NCI-H2196 (cell line): Measurements from ENCODE around the gene DOCK4.
"Not testable (repeated sequence)": the region's sequence is repeated elsewhere in the genome, so short reads cannot be mapped to it uniquely, and the experiment has no call there.

ENCODE experiments used
- DNase-seq: peaks from one replicate; lab custom pipeline; 2025; ENCODE audit not compliant: unreplicated experiment; lab: John Stamatoyannopoulos, UW

The DOCK4 gene

DNA sequence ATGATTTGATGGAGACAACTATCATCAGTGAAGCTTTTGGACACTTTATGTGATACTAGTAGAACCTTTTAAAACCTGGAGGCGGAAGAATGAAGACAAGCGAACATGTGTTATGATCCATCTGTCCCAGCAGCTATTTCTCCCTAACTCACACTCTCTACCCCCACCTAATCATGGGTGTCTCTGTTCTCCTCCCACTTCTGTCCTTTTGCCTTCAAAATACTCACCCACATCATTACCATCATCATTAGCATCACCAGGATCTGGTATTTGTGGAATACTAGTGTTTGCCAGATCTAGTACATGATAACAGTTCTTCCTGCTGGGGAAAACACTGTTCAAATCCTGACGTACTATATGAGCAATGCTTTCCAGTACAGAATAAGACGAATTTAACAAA lies 287.7 kb downstream of the DOCK4 start:
- DNase-seq, result no peak

DNA sequence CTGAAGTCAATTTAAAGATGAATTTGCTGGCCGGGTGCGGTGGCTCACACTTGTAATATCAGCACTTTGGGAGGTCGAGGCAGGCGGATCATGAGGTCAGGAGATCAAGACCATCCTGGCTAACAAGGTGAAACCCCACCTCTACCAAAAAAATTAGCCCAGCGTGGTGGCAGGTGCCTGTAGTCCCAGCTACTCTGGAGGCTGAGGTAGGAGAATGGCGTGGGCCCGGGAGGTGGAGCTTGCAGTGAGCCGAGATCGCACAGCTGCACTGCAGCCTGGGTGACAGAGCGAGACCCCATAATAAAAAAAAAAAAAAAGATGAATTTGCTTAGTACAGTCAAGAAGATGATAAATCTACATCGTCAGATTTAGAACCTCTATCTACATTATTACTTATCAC lies 288.8 kb downstream of the DOCK4 start:
- DNase-seq, result not testable (repeated sequence)

DNA sequence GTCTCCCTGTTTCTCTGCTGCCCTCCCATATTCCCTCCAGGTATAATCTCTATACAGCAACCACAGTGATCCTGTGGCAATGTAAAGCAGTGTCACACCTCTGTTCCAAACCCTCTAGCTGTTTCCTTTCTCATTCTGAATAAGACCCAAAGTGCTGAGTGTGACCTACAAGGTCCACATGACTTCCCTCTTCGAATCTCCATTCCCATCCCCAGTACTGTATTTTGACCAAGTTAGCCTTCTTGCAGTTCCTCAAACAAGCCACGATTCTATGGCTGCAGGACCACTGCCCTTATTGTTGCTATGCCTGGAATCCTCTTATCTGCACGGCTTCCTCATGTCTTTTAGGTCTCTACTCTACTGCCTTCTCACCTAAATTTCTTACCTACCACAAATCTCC lies 291.9 kb downstream of the DOCK4 start:
- no peak for DNase-seq

DNA sequence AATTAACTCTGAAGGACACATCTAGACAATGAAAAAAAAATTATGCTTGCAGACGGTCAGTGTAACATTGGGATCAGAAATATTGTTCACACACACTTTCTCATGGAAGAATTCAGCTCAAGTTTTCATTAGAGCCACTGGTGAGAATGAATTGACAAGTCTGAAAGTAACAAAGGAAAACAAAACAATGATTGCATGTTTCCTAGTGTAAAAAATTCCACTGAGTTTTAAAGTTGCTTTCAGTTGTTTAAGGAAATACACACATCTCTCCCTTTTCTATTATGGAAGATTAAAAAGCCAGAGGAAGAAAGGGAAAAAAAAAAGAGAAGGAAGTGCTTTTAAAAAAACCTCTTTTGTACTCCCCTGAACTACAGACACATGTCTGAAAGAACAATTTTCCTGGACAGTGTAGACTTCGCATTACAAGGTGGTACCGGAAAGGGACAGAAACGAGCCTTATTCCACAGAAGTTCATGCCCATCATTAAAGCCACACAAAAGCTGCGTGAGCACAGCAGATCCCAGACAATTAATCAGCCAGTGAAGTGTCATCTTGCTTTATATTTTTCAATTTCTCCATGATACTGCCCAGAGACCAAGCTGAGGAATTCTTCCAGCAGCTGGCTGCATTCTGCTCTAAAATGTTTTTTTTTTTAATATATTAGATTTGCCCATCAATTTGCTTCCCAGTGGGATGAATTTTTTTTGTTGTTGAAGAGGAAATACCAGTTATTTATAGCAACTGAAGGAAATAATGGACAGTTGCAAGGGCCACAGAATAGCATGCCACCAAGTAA lies 294.8 kb downstream of the DOCK4 start:
- no peak for DNase-seq

DNA sequence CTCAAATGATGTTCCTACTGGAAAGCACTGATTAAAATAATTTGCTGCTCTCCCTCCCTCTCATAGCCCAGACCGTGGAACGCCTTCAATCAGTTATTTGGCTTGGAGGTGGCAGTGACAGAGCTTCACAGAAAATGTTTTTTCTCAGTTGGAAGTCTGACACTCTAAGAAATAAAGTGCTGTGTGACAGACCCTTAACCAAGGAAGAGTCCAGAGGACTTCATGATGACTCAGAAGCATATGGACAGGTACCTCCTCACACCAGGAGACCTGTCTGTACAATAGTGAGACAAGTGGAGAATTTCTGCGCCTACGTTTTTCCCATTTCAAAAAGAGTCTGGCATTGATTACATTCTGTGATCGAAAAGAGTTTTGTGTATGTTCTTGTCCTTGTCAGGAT lies 295.5 kb downstream of the DOCK4 start:
- DNase-seq, result no peak

DNA sequence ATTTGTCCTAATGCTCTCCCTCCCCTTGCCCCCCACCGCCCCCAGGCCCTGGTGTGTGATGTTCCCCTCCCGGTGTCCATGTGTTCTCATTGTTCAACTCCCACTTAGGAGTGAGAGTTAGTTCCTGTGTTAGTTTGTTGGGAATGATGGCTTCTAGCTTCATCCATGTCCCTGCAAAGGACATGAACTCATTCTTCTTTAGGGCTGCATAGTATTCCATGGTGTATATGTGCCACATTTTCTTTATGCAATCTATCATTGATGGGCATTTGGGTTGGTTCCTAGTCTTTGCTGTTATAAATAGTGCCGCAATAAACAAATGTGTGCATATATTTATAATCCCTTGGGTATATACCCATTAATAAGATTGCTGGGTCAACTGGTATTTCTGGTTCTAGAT lies 297.5 kb downstream of the DOCK4 start:
- not testable (repeated sequence) for DNase-seq

DNA sequence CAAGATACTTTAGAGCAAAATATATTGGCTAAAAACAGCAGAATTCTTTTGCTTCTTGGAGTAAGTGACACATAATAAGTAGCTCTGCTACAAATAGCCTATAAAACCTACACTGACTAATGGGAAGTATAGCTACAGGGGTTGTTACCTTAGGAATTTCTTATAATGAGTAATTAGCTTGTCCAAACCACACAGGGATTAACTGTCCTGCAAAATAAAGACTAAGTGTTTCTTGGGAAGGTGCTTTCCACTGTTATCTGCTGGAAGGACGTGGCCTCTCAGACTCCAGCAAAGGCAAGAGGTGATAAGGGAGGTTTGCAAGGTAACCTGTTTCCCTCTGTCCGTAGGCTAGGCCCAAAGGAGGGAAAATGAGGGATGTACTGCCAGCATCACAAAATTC lies 302.4 kb downstream of the DOCK4 start:
- DNase-seq, result no peak

DNA sequence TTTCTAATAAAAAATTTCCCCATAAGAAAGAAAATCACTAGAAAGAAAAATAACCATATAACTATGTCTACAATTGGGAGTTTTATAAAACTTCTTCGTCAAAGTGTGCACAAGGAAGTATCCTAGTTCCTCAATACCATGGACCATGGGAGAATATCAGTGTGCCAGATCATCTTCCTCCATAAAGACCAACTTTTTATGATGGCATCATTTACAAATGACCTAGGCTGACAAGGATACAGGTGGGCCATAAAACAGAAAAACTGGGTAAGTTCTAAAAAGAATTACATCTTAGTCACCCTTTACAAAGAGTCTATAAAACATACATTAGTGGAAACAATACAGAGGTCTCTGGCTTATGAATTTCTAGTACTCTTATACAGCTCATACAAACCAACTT lies 303.2 kb downstream of the DOCK4 start:
- DNase-seq, result no peak

DNA sequence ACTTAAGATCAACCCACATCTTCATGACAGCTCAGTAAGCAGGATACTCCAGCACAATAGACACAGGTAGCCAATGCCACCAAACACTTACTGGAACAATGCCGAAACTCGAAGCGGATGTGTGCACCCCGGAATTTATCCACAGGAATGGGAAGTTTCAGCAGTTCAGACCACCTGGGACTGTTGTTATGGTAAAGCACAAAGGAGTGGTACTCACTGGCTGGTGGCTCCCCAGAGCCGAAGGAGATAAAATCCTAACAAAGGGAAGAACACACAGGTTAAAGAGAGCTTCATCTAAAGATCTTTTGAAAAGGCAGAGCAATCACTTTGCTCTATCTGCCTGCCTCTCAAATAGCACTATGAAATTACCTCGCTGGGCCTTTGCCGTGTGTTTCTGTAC lies 305.9 kb downstream of the DOCK4 start:
- DNase-seq, result no peak

DNA sequence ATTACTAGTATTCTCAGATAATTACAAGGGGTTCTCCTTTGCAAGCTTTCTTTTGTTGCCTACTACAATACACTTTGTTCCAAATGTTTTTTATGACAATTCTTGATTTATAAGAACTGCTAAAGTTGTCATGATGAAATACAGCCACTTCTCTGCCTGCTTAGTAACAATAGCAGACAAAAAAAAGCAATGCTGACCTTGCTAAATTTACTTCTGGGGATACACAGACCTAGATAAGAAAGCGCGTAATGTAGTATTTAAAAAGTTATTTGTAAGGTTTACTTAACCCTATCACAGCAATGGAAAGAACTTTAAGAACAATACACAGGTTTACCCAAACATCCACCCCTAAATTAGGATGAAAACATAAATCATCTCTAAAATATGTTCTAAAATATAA lies 311.1 kb downstream of the DOCK4 start:
- no peak for DNase-seq

DNA sequence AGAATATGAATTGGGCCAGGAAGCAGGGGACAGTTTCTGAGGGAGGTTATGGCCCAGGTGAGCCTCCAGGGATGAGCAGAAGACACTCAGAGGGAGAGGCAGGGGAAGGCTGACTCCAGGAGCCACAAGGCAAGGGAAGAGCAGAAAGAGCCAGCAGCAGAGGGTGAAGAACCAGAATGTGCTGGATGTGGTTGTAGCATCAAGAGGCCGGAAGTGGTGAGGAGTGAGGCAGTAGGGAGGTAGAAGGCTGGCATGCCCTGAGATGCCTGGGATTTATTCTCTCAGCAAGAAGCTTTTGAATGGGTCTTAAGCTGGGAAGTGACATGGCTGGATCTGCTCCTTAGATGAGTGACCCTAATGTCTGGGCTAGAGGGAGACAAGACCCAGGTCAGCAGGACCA lies 311.7 kb downstream of the DOCK4 start:
- no peak for DNase-seq

DNA sequence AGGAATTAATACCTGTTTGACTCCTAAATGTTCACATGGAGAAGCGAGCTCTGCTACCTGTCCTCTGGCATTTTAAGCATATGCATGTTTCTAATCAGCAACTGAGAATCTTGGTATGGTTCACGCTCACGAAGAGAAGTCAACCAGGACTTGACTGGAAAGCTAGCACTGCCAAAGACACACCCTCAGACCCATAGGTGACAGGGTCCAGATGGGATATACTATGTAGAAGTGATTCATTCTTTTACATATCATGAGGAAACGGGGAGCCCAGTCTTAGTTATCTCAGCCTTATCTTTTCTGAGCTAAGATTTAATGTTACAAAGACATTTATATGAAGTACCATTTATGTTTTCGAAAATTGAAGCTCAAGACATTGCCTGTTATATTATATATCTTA lies 313.0 kb downstream of the DOCK4 start:
- no peak for DNase-seq

DNA sequence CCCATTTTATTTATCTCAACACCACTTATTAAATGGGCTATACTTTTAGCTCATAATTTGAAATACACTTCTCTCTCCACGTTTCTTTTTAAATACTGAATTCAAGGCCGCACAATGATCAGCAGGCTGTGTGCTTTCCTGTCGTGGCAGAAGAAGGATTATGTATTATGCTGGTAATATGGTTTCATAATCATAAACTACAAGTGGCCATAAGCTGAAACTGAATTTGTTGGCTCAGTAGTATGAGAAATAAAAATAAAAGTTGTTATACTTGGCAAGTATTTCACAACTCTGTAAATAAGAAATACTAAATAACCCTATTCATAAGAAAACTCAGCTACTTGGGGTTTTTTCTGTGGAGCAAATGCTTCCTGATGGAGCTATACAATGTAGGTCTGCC lies 313.6 kb downstream of the DOCK4 start:
- DNase-seq, result no peak

DNA sequence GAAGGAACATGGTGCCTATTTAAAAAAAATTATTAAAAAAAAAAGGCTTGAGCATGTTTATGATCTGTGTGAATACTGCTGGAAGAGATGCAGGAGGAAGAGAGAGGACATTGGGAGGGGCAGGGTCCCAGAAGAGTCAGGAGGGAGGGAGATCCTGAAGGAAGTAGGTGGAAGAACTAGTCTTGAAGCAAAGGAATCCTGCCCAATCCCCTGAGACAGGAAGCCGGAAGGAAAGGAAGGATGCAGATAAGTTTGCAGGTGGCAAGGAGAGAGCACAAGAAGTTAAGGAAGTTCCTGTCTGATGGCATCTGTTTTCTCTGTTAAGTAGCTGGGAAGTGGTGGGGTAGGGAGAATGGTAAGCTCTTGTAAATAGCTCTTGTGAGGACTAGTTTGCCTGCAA lies 318.5 kb downstream of the DOCK4 start:
- no peak for DNase-seq

DNA sequence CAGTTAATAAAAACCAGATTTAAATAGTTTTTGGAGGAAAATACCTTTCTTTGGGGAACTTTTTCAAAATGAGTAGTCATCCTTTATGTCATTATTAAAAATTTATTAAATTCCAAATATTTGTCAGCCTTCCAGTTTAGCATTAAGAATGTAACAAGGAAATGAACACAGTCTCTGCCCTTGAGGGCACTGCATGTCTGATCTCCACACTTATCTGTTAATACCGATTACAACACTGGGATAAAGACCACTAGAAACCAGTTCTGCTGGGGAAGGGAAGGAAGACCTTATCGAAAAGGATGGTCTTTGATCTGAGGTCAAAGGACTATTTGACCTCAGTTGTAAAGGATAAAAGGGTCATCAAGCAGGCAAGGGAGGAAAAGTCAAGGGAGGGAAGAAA lies 320.0 kb downstream of the DOCK4 start:
- no peak for DNase-seq

DNA sequence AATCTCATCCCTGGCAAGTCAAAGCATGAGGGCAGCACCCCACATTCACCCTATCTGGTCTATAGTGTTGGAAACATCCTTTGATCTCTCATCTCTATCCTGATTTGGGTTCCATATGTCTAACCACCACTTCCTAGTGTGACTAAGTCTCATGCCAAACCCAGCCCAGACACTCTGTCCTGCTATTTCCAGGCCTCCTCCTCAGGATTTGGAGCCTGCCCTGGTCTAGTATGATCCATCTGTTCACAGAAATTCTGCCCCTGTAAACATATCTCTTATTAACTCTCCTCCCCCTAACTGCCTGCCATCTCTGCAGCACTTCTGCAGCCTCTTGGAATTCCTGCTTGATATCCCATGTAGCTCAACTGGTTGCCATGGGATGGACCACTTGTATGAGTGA lies 323.0 kb downstream of the DOCK4 start:
- no peak for DNase-seq

DNA sequence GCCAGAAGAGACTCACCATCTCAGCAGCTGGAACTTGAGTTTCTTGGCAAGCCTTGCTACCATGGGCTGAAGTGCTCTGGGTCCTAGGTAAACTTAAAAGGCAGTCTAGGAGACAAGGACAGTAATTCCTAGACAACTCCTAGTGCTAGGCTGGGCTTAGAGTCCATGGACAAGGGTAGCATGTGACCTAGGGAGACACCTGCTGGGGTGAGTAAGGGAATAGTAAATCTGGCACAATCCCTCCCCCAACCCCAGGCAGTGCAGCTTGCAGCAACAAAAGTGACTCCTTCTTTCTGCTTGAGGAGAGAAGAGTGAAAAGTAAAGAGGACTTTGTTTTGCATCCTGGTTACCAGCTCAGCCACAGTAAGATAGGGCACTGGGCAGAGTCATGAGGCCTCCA lies 327.4 kb downstream of the DOCK4 start:
- no peak for DNase-seq

DNA sequence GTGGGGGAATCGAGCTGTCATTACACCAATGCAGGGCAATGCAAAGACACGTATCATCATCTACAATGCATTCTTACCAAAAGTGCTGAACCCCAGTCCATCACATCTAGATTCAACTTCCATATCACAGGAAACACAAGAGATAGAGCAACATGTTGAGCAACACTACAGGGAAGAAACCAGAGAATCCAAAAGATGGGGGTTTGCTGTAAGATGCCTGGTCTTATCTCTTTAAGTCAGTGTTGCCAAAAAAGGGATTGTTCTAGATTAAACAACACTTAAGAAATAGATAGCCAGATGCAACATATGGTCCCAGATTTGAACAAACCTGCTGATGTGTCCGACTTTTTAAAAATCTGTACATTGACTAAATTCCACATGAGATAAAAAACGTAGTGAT lies 328.3 kb downstream of the DOCK4 start:
- DNase-seq, result no peak

DNA sequence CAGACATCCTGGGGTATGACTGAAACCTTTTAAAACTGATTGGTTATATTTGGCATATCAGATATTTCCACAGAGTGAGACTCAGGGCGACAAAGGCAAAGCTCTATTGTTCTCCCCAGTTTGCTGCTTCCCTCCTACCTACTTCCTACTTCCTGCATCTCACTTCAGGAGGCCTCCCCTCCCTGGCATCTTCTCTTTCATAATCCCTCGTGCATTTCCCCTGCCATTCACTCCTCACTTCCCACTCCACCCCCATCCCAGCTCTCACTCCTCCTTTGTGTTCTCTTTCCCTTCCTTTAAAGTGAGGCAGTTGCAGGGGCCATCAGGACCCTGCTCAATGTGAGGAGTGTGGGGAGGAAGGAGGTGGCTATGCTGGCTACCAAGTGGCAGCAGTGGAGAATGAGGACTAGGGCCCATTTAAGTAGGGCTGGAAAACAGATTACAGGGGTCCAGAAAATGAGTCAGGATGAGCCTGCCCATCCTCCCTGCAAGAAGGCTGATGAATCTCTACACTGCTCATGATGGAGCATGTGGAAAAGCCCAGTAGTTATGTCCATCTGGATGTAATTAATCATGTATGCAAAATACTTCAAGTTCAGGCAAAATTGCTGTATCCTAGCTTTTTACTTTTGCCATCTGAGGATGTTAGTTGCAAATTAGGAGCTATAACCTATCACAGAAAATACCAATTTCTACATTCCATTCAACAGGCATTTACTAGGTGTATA lies 332.1 kb downstream of the DOCK4 start:
- DNase-seq, result no peak

DNA sequence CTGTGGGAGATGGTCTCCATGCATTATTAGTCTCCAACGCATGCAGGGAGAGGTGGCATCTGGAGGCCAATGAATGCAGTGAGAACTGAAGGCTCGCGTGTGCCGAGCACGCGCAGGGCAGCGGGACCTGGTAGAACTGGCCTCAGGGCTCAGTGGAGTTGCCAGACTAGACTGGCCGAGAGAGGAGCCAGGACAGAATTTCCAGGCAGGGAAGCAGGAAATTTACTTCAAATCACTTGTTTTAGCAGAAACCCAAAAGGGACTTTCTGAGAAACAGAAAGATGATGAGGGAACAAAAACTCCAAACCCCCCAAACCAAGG lies 332.9 kb downstream of the DOCK4 start:
- DNase-seq, result no peak

DNA sequence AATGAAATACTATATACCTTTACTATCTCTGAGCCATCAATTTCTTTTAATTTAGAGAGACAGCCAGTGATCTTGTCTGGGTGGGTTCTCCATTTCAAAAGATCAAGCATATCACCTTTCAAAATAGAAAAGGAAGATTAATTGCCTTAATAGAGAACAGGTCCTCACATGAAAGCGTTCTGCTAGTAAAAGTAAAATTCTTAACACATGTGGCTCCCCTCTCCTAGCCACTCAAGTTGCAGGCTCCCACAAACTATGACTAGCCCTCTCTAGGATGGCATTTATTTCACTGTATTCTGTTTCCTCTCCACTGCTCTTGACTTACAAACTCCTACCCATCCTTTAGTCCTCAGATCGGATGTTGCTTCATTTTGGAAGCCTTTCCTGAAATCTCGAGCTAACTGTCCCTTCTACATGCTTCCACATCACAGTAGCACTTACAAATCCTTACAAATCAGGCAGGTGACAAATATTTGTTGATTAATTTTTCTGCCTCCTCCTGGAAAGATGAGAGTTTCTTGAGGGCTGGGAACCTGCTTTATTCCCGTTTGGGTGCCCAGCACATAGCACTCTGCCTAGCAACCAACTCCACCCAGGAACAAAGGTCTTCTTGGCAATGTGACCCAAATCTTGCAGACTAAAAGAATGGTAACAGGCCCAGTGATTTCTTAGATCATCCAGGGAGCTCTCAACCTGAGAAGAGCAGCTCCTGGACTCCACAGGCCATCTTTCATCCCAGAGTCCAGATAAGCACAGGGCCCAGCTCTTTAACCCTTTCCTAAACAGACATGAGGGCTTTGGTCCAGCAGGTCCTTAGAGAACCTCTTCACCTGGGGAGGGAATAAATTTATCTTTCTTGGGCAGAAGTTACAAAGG lies 333.5 kb downstream of the DOCK4 start:
- DNase-seq, result no peak

DNA sequence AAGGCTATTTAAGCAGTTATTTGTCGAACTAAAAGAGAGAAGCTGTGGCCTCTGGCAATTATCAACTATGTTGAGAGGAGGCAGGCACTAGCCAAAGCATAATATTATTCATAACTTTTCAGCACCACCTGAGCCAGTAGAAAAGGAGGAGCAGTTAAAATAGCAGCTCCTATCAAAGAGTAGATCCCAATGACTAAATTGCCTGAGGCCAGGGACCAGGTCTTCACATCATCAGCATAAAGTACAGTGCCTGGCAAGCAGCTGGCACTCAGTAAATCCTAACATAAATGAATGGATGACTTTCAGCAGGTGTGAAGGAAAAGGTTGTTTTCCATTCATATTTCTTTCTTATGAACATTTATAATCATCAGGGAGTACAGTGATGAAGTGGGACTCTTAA lies 334.9 kb downstream of the DOCK4 start:
- DNase-seq, result no peak
